Left cardiac atrium (tissue), 4 donors: Measurements from ENCODE around the gene UBASH3A. TPM values are rescaled to one million over a fixed set of nuclear protein-coding genes. Genes with fewer than 3 reads are reported as not detected.

Source experiments
- ATAC-seq, 2 donors: fragments of 200-7000 bp; cut with Tn5 transposase; one replicate each; pipeline ENCODE4 v1.9.1; 2020; ENCODE audit warnings: mild to moderate bottlenecking in 2 of 2, moderate library complexity in 2 of 2
- DNase-seq: peaks from one replicate; pipeline ENCODE4 v3.0.0-alpha.2; 2020
- intact Hi-C, 2 donors: fragments of 100-400 bp; cut with DNase I; formaldehyde crosslinking; loops; one replicate each; pipeline versions ENCODE4 v1.14.1 to v1.15.1; 2022 to 2023
- total RNA-seq, 2 donors: library from RNA; stranded (reverse); fragmentation: NEBNext Ultra II Directional; extraction: Animal tissue kit (Norgen Biotek cat#: 25700); gene quantifications; one replicate each; pipeline ENCODE4 v1.2.1, GENCODE V29; 2021
- donor health status: DM: no; HTN: yes; CAD: no.
- donor health status: DM: no; HTN: yes; CAD: no; lungs with severe emphysema.
- donor health status: DM: yes; HTN: yes; CAD: no.
- donor health status: Dilated cardiomyopathy.

Gene UBASH3A
- total RNA-seq, 2 donors from 2014 or later: 0.44 to 0.47 TPM

- intact Hi-C loops: no loop called here
- ATAC-seq (no peak), DNase-seq (no peak)
Measured at GRCh38 chr21:42471716-42472330, 68.1 kb downstream of the UBASH3A start.

DNA sequence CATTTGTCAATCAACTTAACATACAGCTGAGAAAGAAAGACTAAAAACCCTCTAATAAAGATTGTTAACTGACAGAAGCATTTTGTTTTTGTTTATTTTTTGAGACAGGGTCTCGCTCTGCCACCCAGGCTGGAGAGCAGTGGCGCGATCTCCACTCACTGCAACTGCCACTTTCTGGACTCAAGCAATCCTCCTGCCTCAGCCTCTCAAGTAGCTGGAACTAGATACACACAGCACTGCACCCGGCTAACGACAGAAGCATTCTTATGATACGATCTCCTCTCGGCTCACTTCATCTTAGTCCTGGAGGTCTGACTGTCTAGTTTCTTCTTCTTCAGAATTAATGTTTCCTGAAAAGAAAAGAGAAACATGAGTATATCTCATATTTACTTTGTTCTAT lies 68.8 kb downstream of the UBASH3A start:
- DNase-seq: no peak
- no peak for ATAC-seq
- intact Hi-C loops: no loop called here

DNA sequence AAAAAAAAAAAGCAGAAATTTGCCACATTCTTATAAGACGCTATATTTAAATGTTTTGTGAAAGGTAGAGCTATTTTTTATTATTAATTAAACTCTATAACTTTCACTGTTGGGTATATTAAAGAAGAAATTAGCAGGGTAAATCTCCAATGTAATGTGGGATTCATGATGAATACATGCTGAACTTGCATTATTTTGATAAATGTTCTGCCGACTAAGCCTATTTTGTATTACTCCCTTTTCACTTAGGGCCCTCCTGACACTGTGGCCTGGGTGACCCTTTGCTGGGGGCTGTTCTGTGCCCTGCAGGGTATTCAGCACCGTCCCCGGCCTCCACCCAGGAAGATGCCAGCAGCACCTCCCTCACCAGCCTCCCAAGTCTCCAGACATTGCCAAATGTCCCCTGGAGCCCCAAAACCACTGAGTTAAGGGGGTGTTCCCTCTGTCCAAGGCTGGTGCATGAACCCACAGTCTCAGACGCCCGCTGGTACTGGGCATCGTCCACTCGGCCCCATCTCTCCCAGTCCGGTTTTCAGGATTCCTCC lies 69.9 kb downstream of the UBASH3A start:
- DNase-seq: no peak
- intact Hi-C loops: no loop called here
- ATAC-seq: no peak

- ATAC-seq: peak in 1 of 2 donors; percentile 32
- no peak for DNase-seq
Measured at GRCh38 chr21:42474043-42474831, 70.5 kb downstream of the UBASH3A start.

DNA sequence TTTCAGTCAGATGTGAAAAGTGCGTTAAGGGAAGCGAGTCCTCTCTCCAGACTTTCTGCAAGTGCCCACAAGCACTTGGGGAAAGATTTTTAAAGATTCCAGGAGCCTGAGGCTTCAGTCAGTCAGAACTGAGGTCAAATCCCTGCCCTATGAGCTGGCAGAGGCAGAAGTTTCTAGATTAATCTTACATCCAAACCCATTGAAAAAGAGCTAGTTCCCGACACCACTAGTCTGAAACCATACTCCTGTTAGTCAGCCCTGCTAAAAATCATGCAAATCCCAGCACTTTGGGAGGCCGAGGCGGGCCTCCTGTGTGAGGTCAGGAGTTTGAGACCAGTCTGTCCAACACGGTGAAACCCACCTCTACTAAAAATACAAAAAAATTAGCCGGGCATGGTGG lies 71.3 kb downstream of the UBASH3A start:
- ATAC-seq (no peak), DNase-seq (no peak)
- intact Hi-C loops: no loop called here

More at GRCh38 chr21:42474043-42474831, 70.5 kb downstream of the UBASH3A start:
- intact Hi-C loops: no loop called here

GRCh38 chr21:42475526-42476387 lies 72.1 kb downstream of the UBASH3A start:
- DNase-seq: no peak
- intact Hi-C loops: no loop called here
- no peak for ATAC-seq

GRCh38 chr21:42476388-42477331 lies 73.0 kb downstream of the UBASH3A start:
- intact Hi-C loops: no loop called here
- ATAC-seq (no peak), DNase-seq (no peak)

DNA sequence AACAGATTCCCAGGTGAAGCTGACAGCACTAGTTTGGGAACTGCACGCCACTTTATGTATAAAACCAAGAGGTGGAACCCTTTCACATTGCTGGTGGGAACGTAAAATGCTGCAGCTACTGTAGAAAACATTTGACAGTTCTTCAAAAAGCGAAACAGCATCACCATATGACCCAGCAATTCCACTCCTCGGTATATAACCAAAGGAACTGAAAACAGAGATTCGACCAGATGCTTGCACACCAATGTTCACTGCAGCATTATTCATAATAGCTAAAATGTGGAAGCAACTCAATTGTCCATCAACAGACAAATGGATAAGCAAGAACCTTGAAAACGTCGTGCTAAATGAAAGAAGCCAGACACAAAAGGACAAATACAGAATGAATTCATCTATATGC lies 74.8 kb downstream of the UBASH3A start:
- DNase-seq (no peak), ATAC-seq (no peak)
- intact Hi-C loops: no loop called here

- DNase-seq (no peak), ATAC-seq (no peak)
- intact Hi-C loops: no loop called here
Measured at GRCh38 chr21:42479582-42479981, 75.9 kb downstream of the UBASH3A start.

GRCh38 chr21:42480736-42481135 lies 77.0 kb downstream of the UBASH3A start:
- no peak for ATAC-seq
- no peak for DNase-seq
- intact Hi-C loops: no loop called here

DNA sequence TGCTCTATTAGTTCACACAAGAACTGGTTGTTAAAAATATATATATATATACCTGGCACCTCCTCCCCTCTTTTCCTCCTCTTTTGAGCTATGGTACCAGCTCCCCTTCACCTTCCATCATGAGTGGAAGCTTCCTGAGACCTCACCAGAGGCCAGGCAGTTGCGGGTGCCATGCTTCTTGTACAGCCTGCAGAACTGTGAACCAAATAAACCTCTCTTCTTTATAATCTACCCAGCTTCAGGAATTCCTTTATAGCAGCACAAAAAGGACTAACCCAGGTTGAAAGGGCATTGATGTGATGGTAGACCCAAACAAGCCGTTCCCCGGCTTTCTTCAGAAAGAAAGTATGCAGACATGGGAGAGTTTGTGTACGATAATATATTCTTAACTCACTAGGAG lies 77.5 kb downstream of the UBASH3A start:
- intact Hi-C loops: no loop called here
- no peak for DNase-seq

DNA sequence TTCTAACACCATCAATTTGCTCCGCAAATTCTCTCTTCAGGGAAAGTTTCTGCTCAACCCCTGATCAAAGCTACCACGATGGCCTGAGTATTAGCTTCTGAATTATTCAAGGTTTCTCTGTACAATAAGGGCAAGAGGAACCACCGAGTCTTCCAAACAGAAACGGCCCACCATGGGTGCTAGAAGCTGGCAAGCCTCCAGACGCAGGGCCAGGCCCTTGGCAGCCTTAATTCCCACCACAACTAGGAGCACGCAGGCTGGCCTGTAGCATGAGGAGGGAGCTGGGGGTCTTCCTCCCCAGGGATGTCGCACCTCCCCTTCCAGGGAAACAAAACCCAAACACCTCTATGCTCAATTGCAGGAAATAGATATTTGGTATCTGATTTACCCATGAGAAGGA lies 81.3 kb downstream of the UBASH3A start:
- intact Hi-C loops: no loop called here
- no peak for ATAC-seq

More for the DNA sequence above, 77.5 kb downstream of the UBASH3A start:
- ATAC-seq: no peak

DNA sequence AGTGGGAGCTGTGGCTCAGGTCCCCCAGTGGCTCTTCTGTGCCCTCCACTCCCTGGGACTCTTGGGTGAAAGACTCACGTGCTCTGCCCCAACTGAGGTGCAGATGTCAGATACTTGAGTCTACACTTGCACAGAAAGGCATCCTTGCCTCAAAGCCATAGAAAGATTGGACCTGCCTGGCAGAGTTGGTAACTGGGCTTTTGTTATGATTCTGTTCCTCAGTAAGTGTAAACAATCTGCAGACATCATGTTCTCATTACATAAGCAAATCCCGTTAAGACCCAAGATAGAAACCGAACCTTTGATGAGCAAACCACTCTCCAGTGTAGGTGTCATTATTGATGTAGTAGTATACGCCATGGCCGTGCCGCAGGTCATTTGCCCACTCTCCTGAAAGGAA lies 82.4 kb downstream of the UBASH3A start:
- intact Hi-C loops: no loop called here
- DNase-seq (no peak), ATAC-seq (no peak)

More for the DNA sequence above, 81.3 kb downstream of the UBASH3A start:
- DNase-seq: no peak

GRCh38 chr21:42486531-42486930 lies 82.8 kb downstream of the UBASH3A start:
- ATAC-seq (no peak), DNase-seq (no peak)
- intact Hi-C loops: no loop called here

- DNase-seq (no peak), ATAC-seq (no peak)
- intact Hi-C loops: no loop called here
Measured at GRCh38 chr21:42489006-42489563, 85.4 kb downstream of the UBASH3A start.

GRCh38 chr21:42489991-42490390 lies 86.3 kb downstream of the UBASH3A start:
- DNase-seq: no peak
- no peak for ATAC-seq
- intact Hi-C loops: no loop called here

DNA sequence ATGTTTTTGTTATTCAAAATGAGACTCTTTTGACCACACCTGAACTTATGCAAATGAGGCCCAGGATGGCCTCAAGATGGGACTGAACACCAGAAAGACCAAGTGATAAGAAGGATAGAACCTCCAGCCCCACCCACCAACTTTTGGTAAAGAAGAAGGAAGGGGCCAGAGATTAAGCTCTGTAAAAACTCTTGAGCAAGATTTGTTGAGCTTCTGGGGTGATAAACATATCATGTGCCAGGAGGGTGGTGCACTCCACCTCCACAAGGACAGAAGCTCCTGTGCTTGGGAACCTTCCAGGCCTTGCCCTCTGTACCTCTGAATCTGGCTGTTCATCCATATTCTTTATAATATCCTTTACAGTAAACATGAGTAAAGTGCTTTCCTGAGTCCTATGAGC lies 87.0 kb downstream of the UBASH3A start:
- intact Hi-C loops: no loop called here
- no peak for ATAC-seq
- no peak for DNase-seq

GRCh38 chr21:42491328-42491727 lies 87.6 kb downstream of the UBASH3A start:
- intact Hi-C loops: no loop called here
- no peak for ATAC-seq
- DNase-seq: no peak
